Liver (tissue), 3 donors: ENCODE data around the gene ENOX2.

Experiments used
- ATF3 ChIP-seq: IDR thresholded peaks from 2 replicates; pipeline ENCODE4 v1.6.1; 2016; ENCODE audit warnings: antibody characterized with exemption
- CTCF ChIP-seq: fragments of 150-350 bp; IDR thresholded peaks from 2 replicates; pipeline ENCODE4 v1.5.1; 2017; ENCODE audit warnings: improper control_type of control experiment, low read depth, low read length; ENCODE audit not compliant: missing input control
- EGR1 ChIP-seq, 2 donors: IDR thresholded peaks; 2 replicates each; pipeline ENCODE4 v1.6.1; 2016 to 2018; ENCODE audit warnings: antibody characterized with exemption in 2 of 2, low read depth in 2 of 2
- FOXA1 ChIP-seq: IDR thresholded peaks from 2 replicates; pipeline ENCODE4 v1.6.1; 2016; ENCODE audit warnings: antibody characterized with exemption
- FOXA2 ChIP-seq: IDR thresholded peaks from 2 replicates; pipeline ENCODE4 v1.6.1; 2016; ENCODE audit warnings: antibody characterized with exemption
- GABPA ChIP-seq, 2 donors: IDR thresholded peaks in 1 of 2; conservative IDR thresholded peaks in 1 of 2; 2 replicates each; pipeline ENCODE4 v1.6.1; 2016; ENCODE audit warnings: antibody characterized with exemption in 2 of 2, mild to moderate bottlenecking in 1 of 2, moderate library complexity in 1 of 2
- MAX ChIP-seq: IDR thresholded peaks from 2 replicates; pipeline ENCODE4 v1.6.1; 2016; ENCODE audit warnings: antibody characterized with exemption
- RAD21 ChIP-seq, 2 donors: IDR thresholded peaks; 2 replicates each; pipeline ENCODE4 v1.6.1; 2016; ENCODE audit warnings: antibody characterized with exemption in 2 of 2, mild to moderate bottlenecking in 2 of 2
- REST ChIP-seq: IDR thresholded peaks from 2 replicates; pipeline ENCODE4 v1.6.1; 2016; ENCODE audit warnings: antibody characterized with exemption, mild to moderate bottlenecking
- SP1 ChIP-seq: IDR thresholded peaks from 2 replicates; pipeline ENCODE4 v1.6.1; 2018; ENCODE audit warnings: antibody characterized with exemption, mild to moderate bottlenecking
- TAF1 ChIP-seq: conservative IDR thresholded peaks from 2 replicates; pipeline ENCODE4 v1.6.1; 2016; ENCODE audit warnings: antibody characterized with exemption, mild to moderate bottlenecking
- ZBTB33 ChIP-seq: IDR thresholded peaks from 2 replicates; pipeline ENCODE4 v1.6.1; 2016; ENCODE audit warnings: antibody characterized with exemption
- donor health status: healthy.
- donor health status: healthy.

GRCh38 chrX:130793975-130794374 is 109.0 kb downstream of the ENOX2 start:
- TF ChIP-seq CTCF (no peak), GABPA (IDR thresholded peaks at IDR 0.05 in 1 of 2, conservative IDR thresholded peaks at IDR 0.05 in 1 of 2) (no peak), RAD21 (IDR thresholded peaks at IDR 0.05) (no peak), FOXA2 (no peak), REST (no peak), TAF1 (no peak), MAX (no peak), ATF3 (no peak), ZBTB33 (no peak), FOXA1 (no peak), EGR1 (IDR thresholded peaks at IDR 0.05; ENCODE audit: low read depth in 2 of 2) (no peak), SP1 (no peak)
